ENCODE data around the gene LPCAT3.

LPCAT3 gene

GRCh38 chr12:6952863-6953441 is 65.3 kb downstream of the LPCAT3 start:
- no peak for DNase-seq (ENCODE audit: low read depth in 2 of 2)

- DNase-seq (ENCODE audit: low read depth in 2 of 2), result no peak
Measured at GRCh38 chr12:6952121-6952862, 66.0 kb downstream of the LPCAT3 start.

GRCh38 chr12:6951551-6952120 is 66.6 kb downstream of the LPCAT3 start:
- no peak for DNase-seq (ENCODE audit: low read depth in 2 of 2)

GRCh38 chr12:6950811-6951540 is 67.3 kb downstream of the LPCAT3 start, which contains the start of gene PTPN6:
TSS of gene PTPN6 (plus strand) at chr12:6951356. CDS start at chr12:6951513, 157 bp downstream.
- no peak for DNase-seq (ENCODE audit: low read depth in 2 of 2)

GRCh38 chr12:6950401-6950801 is 67.9 kb downstream of the LPCAT3 start:
- DNase-seq (ENCODE audit: low read depth in 2 of 2), result no peak

GRCh38 chr12:6948873-6949594 is 69.2 kb downstream of the LPCAT3 start:
- no peak for DNase-seq (ENCODE audit: low read depth in 2 of 2)

GRCh38 chr12:6947615-6948014 is 70.7 kb downstream of the LPCAT3 start:
- DNase-seq (ENCODE audit: low read depth in 2 of 2), result no peak

- DNase-seq (ENCODE audit: low read depth in 2 of 2), result no peak
Measured at GRCh38 chr12:6946920-6947374, 71.3 kb downstream of the LPCAT3 start.

GRCh38 chr12:6946033-6946919 is 72.0 kb downstream of the LPCAT3 start:
- no peak for DNase-seq (ENCODE audit: low read depth in 2 of 2)

- no peak for DNase-seq (ENCODE audit: low read depth in 2 of 2)
Measured at GRCh38 chr12:6945613-6946012, 72.7 kb downstream of the LPCAT3 start.

GRCh38 chr12:6944381-6945186 is 73.7 kb downstream of the LPCAT3 start:
- peak; percentile 80 to 81 for DNase-seq (ENCODE audit: low read depth in 2 of 2)

GRCh38 chr12:6943722-6944380 is 74.4 kb downstream of the LPCAT3 start, which contains the start of the genes C12orf57 and RNU7-1:
TSS of gene C12orf57 (plus strand) at chr12:6944022. CDS start at chr12:6944122, 100 bp downstream.
TSS of gene RNU7-1 (plus strand) at chr12:6943816.
- peak; percentile 76 to 78 for DNase-seq (ENCODE audit: low read depth in 2 of 2)

GRCh38 chr12:6943389-6943721 is 74.9 kb downstream of the LPCAT3 start:
- no peak for DNase-seq (ENCODE audit: low read depth in 2 of 2)

- DNase-seq (ENCODE audit: low read depth in 2 of 2), result no peak
Measured at GRCh38 chr12:6942331-6942665, 76.0 kb downstream of the LPCAT3 start.

GRCh38 chr12:6941782-6942181 is 76.5 kb downstream of the LPCAT3 start:
- no peak for DNase-seq (ENCODE audit: low read depth in 2 of 2)

GRCh38 chr12:6941267-6941666 is 77.0 kb downstream of the LPCAT3 start:
- DNase-seq (ENCODE audit: low read depth in 2 of 2), result no peak

- DNase-seq (ENCODE audit: low read depth in 2 of 2), result no peak
Measured at GRCh38 chr12:6939191-6939540, 79.1 kb downstream of the LPCAT3 start.

- DNase-seq (ENCODE audit: low read depth in 2 of 2), result no peak
Measured at GRCh38 chr12:6938353-6939190, 79.7 kb downstream of the LPCAT3 start.
